GM19099 (cell line): Measurements from ENCODE around the gene ERGIC2.

Experiments used
- POLR2A ChIP-seq: IDR thresholded peaks from 3 replicates; pipeline ENCODE4 v1.6.1; 2011; ENCODE audit warnings: low read depth; ENCODE audit not compliant: insufficient read length; ENCODE audit errors: extremely low read depth

ERGIC2 gene

DNA sequence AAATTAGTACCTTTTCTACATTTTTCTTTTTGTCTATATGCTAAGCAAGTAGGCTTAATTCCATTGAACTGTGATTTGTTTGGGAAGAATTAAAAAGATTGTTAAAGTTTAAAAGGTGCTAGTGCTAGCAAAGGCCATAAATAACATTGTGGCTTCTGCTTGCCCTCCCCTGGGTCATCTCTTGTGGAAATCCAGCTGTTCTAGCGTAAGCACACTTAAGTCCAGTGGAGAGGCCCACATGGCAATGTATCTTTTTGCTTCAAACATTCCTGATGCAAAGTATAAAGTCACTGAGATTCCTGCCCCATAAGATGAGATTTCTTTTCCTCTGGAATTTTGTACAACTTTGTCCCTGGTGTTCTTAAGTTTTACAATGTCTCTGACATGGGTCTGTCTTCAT is 14.4 kb upstream of the ERGIC2 start:
- TF ChIP-seq POLR2A = no peak

DNA sequence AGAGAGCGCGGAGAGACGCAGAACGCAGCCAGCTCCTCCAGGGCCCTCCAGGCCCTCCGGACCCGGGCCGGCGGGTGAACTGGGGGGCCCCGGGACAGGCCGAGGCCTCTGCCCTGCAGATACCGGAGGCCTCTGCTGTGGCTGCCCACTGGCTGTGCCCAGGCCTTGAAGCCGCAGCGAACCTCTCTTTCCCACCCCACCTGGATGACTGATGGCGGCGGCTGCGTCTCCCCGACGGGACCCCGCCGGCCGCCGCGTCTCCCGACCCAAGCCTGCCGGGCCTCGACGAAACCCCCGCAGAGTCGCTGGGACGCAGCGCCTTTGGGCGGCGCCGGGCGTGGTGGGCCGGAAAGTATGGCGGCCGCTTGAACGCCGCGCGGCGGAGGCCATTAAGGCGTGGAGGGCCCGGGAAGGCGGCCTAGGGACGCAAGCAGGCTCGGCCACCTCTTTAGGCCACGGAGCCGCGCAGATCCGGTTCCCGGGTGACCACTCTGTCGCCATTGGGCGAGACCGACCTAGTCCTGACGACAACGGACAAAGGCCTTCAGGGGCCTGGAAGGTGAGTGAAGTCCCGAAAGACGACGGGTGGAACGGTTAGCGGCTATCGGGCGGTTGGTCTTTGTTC is 8.4 kb upstream of the ERGIC2 start:
- TF ChIP-seq POLR2A = no peak

DNA sequence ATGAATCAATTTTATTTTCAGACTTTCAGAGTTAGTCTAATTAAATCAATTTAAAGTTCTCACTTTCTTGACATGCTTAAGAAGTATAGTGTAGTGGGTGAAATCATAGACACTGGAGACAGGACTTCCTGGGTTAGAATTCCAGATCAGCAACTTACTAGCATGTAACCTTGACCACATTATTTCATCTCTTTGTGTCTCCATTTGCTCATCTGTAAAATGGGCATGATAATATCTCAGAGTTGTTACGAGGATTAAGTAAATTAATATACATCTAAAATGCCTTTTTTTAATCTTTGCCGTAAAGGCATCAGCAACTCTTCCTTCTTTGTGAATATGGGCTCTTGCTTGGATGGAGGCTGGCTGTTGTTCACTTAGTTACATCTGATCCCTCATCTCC is 1.3 kb upstream of the ERGIC2 start:
- no peak for TF ChIP-seq POLR2A

DNA sequence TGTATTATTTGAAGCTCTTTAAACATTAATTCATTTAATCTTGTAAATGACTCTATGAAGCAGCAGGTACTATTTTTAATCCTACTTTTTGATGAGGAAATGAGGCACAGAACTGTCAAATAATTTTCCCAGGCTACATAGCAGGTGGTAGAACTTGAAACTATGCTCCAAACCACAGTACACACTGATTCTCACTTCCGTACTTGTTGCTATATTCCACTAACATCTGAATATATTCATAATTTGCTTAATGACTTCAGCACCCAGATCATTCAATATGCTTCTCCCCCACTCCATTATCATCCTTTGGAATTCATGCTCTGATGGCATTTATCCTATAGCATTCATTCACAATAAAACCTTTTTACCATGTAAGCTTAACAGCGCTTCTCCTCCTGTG is 4.9 kb downstream of the ERGIC2 start:
- no peak for TF ChIP-seq POLR2A

DNA sequence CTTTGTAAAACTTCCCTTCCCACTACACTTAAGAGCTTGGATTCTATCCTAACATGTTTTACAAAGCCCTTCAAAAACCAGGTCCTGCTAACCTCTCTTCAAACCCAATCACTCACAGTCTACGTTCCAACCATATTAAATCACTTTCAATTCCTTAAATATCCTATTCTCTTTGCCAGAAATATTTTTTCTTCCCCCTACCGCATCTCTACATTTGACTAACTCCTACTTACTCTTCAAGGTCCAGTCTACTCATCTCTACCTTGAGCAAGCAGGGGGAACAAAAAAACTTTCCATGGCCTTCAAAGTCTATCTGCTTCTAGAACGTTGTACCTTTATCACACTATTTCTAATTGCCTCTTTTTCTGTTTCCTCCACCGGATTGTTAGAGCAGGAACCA is 6.1 kb downstream of the ERGIC2 start:
- TF ChIP-seq POLR2A = no peak

DNA sequence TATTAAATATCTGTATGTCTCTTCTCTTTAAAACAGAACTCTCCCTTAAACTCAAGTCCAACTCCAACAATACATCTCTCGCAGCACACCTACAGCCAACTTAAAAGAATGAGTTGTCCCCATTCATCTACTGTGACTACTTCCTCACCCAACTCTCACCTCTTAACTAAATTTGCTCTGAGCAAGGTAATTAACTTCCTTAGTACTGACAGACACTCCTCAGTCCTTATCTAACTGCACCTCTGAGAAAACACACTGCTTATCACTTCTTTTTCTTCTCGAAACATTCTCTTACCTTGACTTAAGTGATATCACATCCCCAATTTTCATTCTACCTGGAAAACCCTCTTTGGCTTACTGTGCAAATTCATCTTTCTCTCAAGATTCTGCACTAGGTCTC is 7.0 kb downstream of the ERGIC2 start:
- TF ChIP-seq POLR2A = no peak

DNA sequence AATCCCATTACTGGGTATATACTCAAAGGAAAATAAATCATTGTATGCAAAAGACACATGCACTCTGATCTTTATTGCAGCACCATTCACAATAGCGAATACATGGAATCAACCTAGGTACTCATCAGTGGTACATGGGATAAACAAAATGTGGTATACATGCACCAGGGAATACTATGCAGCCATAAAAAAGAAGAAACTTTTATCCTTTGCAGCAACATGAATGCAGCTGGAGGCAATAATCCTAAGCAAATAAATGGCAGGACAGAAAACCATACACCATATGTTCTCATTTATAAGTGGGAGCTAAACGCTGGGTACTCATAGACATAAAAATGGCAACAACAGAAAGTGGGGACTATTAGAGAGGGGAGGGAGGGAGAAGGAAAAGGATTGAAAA is 15.9 kb downstream of the ERGIC2 start:
- TF ChIP-seq POLR2A = no peak

DNA sequence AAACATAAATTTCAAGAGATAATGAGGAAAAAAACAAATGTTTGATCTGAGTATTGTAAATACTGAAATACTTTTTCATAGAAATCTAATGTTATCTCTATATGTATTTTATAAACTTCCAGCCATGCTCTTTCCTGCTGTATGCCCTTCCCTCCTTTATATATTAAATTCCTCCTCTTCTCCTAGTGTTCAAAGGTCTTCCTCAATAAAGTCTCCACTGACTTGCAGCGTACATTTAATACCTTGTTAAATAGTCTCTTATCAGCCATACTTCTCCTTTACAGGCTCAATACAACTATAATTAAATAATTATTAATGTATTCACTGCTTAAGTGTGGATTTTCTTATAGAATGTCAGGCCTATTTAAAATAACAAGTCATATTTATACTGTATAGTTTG is 26.0 kb downstream of the ERGIC2 start:
- TF ChIP-seq POLR2A = no peak

DNA sequence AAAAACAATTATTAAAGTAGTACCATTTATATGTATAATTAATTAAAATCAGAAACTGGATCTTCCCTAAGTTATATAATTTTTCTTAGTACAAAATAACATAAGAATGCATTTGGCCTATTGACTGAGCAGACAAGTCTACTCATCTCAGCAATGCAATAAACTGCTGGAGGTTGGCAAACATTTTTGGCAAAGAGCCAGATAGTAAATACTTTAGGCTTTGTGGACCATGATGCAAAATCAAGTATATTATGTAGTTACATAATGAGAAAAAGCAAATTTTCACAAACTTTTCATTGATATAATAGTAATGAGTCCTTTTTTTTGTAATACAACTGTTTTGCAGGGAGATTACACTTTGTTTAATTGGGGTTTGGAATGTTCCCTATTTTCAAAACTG is 30.9 kb downstream of the ERGIC2 start:
- TF ChIP-seq POLR2A = no peak

DNA sequence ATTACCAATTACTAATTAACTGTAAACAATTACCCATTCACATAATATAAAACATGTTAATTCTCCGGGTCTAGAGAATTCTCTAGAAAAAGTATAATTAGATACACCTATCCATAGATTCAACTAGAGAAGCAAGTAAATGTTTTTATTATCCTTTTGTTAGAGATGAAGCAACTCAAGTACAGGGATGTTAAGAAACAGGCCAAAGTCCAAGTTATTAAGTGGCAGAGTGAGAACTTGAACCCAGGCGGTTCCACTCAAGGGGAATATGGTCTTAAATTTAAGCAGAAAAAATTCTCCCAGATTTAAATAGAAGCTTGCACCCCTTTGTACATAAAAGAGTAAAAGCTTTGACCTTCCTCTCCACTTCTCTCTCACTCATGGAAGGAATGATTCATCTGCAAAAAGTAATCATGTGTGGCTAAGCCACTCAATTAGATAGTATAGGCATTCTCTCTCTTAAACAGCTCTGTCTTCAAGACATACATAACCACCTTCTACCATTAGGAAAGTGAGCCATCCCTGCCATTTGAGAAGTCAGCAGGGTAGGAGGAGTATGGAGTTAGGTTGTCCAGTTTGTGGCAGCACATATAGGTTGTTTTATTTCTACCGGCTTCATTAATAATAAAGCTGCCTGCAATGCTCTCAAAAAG is 34.1 kb downstream of the ERGIC2 start:
- no peak for TF ChIP-seq POLR2A

DNA sequence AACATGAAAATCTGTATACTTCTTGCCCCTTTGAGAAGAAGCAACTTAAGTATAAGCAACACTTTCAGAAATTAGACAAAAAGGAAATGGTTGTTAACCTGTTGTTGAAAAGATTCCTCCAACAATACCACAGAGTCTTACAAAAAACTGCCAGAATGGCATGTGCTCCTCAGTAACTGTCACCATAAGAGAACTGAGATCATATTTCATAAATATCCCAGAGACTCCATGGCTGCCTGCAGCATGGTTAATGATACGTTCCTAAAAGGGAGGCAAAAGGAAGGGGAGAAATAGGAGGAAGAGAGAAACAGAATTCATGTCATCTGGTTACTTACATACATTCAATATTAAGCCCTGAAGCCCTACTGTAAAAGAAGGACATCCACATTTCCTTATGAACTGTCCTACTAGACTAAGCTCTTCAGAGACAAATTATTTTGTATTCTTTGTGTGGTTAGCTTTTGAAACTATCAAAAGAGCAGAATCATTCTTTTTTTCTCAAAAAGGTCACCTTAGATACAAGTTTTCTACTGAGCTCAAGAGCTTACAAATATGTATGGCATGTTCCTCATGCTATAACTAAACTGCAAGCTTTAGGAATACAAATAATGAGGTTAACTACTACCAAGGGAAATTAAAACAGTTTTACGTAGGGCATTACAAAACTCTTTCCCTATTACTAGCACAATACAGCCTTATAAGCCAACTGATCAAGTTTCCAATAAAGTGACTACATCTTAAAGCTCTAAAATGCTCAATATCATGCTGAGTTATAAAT is 37.8 kb downstream of the ERGIC2 start:
- no peak for TF ChIP-seq POLR2A

DNA sequence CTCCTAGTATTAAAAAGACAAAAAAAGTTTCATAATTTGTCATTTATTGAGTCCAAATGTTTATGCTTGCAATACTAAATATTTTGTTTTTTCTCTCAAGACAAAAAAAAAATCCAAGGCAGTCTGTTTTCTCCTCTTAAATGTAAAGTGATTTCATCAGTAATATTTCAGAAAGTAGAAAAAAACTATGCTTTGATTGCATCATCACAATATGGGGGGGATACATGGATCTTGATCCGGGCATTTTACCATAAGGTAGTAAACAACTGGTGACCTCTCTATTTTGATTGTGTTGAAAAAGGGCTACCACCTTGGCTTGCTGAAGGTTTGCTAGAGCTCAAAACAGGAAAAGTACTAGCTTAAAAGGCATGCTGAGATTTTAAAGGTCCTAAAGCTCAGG is 43.6 kb downstream of the ERGIC2 start:
- TF ChIP-seq POLR2A = no peak

DNA sequence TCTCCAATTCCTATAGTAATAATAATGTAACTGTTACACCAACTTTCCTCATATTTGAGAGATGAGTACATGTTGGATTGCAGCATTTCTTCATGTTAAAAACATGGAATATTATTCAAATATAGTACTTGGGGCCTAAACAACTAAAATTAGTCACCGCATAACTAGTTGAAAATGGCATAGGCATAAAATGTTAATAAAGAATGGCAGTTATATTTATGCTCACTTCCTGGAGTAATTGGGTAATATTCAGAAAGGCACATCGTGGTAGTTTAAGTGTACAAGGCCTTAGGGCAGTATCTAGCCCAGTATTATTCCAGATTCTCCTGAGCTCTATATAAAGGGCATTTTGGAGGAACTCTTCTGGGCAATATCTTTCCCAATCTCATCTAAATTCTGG is 46.0 kb downstream of the ERGIC2 start:
- no peak for TF ChIP-seq POLR2A

DNA sequence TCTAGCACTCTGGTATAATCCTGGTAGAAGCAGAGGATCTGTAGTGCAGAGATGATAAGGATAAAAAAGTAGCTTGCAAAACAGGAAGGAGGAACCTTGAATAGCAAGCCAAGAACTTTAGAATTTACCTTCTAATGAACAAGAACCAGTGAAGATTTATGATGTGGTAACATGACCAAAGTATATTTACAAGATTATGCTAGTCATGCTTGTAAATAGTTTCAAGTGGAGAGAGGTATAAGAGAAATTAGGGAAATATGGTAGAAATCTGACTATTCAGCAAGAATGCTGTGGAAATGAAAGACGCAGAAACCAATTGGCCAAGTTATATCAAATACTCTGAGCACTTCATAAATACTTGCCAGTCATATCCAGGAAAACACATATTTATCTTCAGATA is 47.8 kb downstream of the ERGIC2 start:
- TF ChIP-seq POLR2A = no peak

DNA sequence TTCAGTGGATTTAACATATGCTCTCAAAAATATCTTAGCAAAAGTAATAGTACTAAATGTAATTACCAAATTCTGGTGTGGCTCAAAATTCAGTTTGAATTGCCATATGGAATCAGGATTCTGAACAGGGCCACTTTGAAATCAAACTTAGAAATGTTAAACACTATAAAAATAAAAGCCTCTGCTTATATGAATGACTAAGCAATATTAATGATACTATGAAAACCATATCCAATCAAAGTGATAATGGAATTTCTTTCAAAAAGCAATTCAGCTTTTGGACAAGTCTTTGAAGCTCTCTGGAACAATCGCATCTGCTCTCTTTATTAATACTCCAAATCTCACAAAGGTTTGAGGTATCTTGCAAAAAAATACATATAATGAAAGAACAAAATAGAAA is 51.6 kb downstream of the ERGIC2 start:
- no peak for TF ChIP-seq POLR2A

DNA sequence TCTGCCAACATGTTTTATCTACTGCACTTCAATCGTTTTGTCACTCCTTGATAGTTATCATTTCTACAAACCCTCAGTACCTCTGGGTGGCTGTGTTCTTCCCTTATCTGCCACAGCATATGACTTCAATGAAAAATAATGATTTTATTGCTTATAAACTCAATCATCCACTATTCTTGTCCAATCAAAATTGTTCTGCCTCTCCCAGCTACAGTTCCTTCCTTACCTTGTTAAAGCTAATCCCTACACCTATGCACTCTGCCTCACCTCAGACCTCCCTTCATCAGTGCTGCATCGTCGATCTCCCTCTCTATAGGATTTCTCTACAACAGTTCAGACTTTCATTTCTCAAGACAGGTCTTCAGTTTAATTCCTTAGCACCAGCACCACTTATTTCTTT is 58.8 kb downstream of the ERGIC2 start:
- no peak for TF ChIP-seq POLR2A
